Measurements from ENCODE around the gene PCBD1. TPM values are rescaled to one million over a fixed set of nuclear protein-coding genes. Genes with fewer than 3 reads are reported as not detected.
"Not testable (repeated sequence)": the region's sequence is repeated elsewhere in the genome, so short reads cannot be mapped to it uniquely, and the experiment has no call there.

The PCBD1 gene
- total RNA-seq, 1 donor from 2014 or later, result 54.6 TPM

DNA sequence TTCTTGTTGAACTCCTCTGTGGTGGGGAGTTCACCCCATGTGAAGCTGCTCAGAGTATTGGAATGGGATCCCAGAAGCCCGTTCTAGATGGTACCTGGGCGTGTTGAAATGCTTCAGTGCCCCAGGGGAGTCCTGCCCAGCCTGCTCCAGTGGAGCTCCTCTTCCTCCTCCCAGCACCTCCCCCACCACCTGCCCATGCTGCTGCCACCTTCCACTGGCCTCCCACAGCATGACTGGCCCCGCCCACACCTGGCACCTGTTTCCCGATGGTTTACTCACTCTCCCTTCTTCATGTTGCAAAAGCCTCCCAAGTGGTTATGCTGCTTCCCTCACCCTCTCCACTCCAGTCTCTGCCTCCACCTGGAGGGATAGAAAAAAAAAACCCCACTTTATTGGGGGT, 32.2 kb upstream of the PCBD1 start:
- no peak overlapping the region for H3K27ac Mint-ChIP-seq (ENCODE audit: unreplicated experiment)
- peaks cover 35% of the 10 kb centered on the region for H3K27me3 ChIP-seq (ENCODE audit: insufficient read depth, low read length)
- no peaks in the 10 kb centered on the region for H4K20me1 ChIP-seq (ENCODE audit: insufficient read depth, low read length)
- H3K4me3 Mint-ChIP-seq (ENCODE audit: unreplicated experiment), result no peak overlapping the region
- no peaks in the 10 kb centered on the region for H3K9me3 ChIP-seq (ENCODE audit: insufficient read depth, low read depth, low read length)
- H3K4me1 Mint-ChIP-seq (ENCODE audit: low read depth, unreplicated experiment), result peaks cover 1% of the 10 kb centered on the region
- no peaks in the 10 kb centered on the region for H3K79me2 ChIP-seq (ENCODE audit: insufficient read depth, low read length)
- TF ChIP-seq EZH2 (IDR thresholded peaks at IDR 0.05; ENCODE audit: insufficient read depth, low read length) (no peak), CTCF (IDR thresholded peaks at IDR 0.05; ENCODE audit: insufficient read depth, low read depth, low read length) (no peak)
- H3K36me3 Mint-ChIP-seq (ENCODE audit: low read depth, unreplicated experiment), result no peaks in the 10 kb centered on the region
- no peak overlapping the region for H3K9ac ChIP-seq (ENCODE audit: low read length)
- H3K4me2 ChIP-seq (ENCODE audit: low read length), result no peak overlapping the region
- H3K4me1 ChIP-seq (ENCODE audit: insufficient read depth, low read length), result no peaks in the 10 kb centered on the region
- no peaks in the 10 kb centered on the region for H3K9me3 Mint-ChIP-seq (ENCODE audit: unreplicated experiment)
- H3K27ac ChIP-seq (ENCODE audit: low read depth, low read length), result no peak overlapping the region
- FAIRE-seq, result no peak
- no peak overlapping the region for H3K4me3 ChIP-seq (ENCODE audit: insufficient read depth, low read depth, low read length)
- no peak overlapping the region for H2AFZ ChIP-seq (ENCODE audit: low read depth, low read length)
- H3K27me3 Mint-ChIP-seq (ENCODE audit: low read depth, unreplicated experiment), result peaks cover 71% of the 10 kb centered on the region
- no peaks in the 10 kb centered on the region for H3K36me3 ChIP-seq (ENCODE audit: insufficient read depth, low read length)
- DNase-seq (ENCODE audit: low read depth), result no peak

DNA sequence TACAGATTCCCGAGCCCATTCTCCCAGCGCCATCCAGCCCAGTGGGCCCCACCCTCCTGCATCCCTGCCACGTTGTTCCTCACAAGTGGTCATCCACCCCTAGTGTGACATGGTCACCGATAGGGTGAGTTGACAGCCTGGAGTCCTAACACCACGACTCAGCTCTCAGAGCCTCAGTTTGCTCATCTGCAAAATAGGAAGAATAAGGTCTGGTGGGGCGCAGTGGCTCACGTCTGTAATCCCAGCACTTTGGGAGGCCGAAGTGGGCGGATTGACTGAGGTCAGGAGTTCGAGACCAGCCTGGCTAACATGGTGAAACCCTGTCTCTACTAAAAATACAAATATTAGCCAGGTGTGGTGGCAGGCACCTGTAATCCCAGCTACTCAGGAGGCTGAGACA, 31.5 kb upstream of the PCBD1 start:
- peaks cover 71% of the 10 kb centered on the region for H3K27me3 Mint-ChIP-seq (ENCODE audit: low read depth, unreplicated experiment)
- not testable (repeated sequence) for H3K36me3 Mint-ChIP-seq (ENCODE audit: low read depth, unreplicated experiment); H3K36me3 ChIP-seq (ENCODE audit: insufficient read depth, low read length); H3K4me1 Mint-ChIP-seq (ENCODE audit: low read depth, unreplicated experiment); DNase-seq (ENCODE audit: low read depth); H3K27ac Mint-ChIP-seq (ENCODE audit: unreplicated experiment); H3K79me2 ChIP-seq (ENCODE audit: insufficient read depth, low read length); H4K20me1 ChIP-seq (ENCODE audit: insufficient read depth, low read length); H3K27ac ChIP-seq (ENCODE audit: low read depth, low read length); H2AFZ ChIP-seq (ENCODE audit: low read depth, low read length); FAIRE-seq; H3K4me3 Mint-ChIP-seq (ENCODE audit: unreplicated experiment); H3K9me3 ChIP-seq (ENCODE audit: insufficient read depth, low read depth, low read length); H3K4me2 ChIP-seq (ENCODE audit: low read length); H3K4me1 ChIP-seq (ENCODE audit: insufficient read depth, low read length); H3K9ac ChIP-seq (ENCODE audit: low read length); H3K4me3 ChIP-seq (ENCODE audit: insufficient read depth, low read depth, low read length); H3K9me3 Mint-ChIP-seq (ENCODE audit: unreplicated experiment)
- H3K27me3 ChIP-seq (ENCODE audit: insufficient read depth, low read length), result peaks cover 39% of the 10 kb centered on the region

GRCh38 chr10:70918851-70919530, 30.6 kb upstream of the PCBD1 start:
- Histone ChIP-seq H4K20me1 (ENCODE audit: insufficient read depth, low read length) (no peaks in the 10 kb centered on the region), H2AFZ (ENCODE audit: low read depth, low read length) (no peak overlapping the region), H3K27me3 (ENCODE audit: insufficient read depth, low read length) (peaks cover 43% of the 10 kb centered on the region), H3K9ac (ENCODE audit: low read length) (no peak overlapping the region), H3K36me3 (ENCODE audit: insufficient read depth, low read length) (no peaks in the 10 kb centered on the region), H3K4me1 (ENCODE audit: insufficient read depth, low read length) (no peaks in the 10 kb centered on the region), H3K4me3 (ENCODE audit: insufficient read depth, low read depth, low read length) (no peak overlapping the region), H3K79me2 (ENCODE audit: insufficient read depth, low read length) (no peaks in the 10 kb centered on the region), H3K27ac (ENCODE audit: low read depth, low read length) (no peak overlapping the region), H3K4me2 (ENCODE audit: low read length) (no peak overlapping the region), H3K9me3 (ENCODE audit: insufficient read depth, low read depth, low read length) (no peaks in the 10 kb centered on the region)
- H3K36me3 Mint-ChIP-seq (ENCODE audit: low read depth, unreplicated experiment), result no peaks in the 10 kb centered on the region
- no peak overlapping the region for H3K4me3 Mint-ChIP-seq (ENCODE audit: unreplicated experiment)
- H3K27me3 Mint-ChIP-seq (ENCODE audit: low read depth, unreplicated experiment), result peaks cover 72% of the 10 kb centered on the region
- H3K27ac Mint-ChIP-seq (ENCODE audit: unreplicated experiment), result no peak overlapping the region
- H3K4me1 Mint-ChIP-seq (ENCODE audit: low read depth, unreplicated experiment), result peaks cover 1% of the 10 kb centered on the region
- no peaks in the 10 kb centered on the region for H3K9me3 Mint-ChIP-seq (ENCODE audit: unreplicated experiment)
- no peak for DNase-seq (ENCODE audit: low read depth)
- TF ChIP-seq CTCF (IDR thresholded peaks at IDR 0.05; ENCODE audit: insufficient read depth, low read depth, low read length), result no peak
- no peak for TF ChIP-seq EZH2 (IDR thresholded peaks at IDR 0.05; ENCODE audit: insufficient read depth, low read length)
- no peak for FAIRE-seq
